Endometrium (tissue), 2 donors: ENCODE results near the gene ZFYVE9.
"Not testable (repeated sequence)": the region's sequence is repeated elsewhere in the genome, so short reads cannot be mapped to it uniquely, and the experiment has no call there.

Source experiments
- FAIRE-seq: peaks from 2 replicates; lab custom pipeline; 2012; peaks lifted over from hg19 to GRCh38; lab: Jason Lieb, UNC
- donor health status: control.
- donor health status: control.

Gene ZFYVE9

DNA sequence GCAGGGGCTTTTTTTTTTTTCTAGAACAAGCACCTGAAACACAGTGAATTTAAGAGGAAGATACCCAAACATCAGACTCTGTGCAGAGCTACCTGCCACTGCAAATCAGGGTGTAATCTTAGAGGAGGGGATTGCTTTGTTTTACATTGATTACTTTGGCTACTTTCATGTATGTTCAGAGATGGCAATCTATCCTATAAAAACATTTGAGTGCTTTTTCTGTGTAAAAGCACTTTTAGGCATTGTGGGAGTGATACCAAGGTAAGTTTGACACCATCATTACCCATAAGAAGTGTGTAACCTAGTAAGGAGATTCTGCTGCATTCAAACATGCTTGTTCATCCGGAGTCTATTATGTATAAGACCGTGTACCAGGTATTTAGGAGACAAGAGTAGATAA lies 50.1 kb downstream of the ZFYVE9 start:
- FAIRE-seq: no peak

GRCh38 chr1:52192436-52192835 lies 50.5 kb downstream of the ZFYVE9 start:
- peak; percentile 26 for FAIRE-seq

DNA sequence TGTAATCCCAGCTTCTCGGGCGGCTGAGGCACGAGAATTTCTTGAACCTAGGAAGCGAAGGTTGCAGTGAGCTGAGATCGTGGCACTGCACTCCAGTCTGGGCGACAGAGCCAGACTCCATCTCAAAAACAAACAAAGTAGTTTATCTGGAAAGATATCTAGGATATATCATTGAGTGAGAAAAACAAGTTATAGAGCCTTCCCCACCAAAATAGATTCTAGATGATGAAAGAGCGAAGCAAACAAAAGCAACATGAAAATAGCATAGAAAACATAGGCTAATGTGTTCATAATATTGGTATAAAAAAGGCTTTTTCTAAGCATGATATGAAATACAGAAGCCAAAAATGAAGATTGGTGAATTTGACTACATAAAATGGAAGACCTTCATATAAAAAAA lies 52.1 kb downstream of the ZFYVE9 start:
- FAIRE-seq: no peak

GRCh38 chr1:52195161-52195560 lies 53.3 kb downstream of the ZFYVE9 start:
- FAIRE-seq: no peak

DNA sequence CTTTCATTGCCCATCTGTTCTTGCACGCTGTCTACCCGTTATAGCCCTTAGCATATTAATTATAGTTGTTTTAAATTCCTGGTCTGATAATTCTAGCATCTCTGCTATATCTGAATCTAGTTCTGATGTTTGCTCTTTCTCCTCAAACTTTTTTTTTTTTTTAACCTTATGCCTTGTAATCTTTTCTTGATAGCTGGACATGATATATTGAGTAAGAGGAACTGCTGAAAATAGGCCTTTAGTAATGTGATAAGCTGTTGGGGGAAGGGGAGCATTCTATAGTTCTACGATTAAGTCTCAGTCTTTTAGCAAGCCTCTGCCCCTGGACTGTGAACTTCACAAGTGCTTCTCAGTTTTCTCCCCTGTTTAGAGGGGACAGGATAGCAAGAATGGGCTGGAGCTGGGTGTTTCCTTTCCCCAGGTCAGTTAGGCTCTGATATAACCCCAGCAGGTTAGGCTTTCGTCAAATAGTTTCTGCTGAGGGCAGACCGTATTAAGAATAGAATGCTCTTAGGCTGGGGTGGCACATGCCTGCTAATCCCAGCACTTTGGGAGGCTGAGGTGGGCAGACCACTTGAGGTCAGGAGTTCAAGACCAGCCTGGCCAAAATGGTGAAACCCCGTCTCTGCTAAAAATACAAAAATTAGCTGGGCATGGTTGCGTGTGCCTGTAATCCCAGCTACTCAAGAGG lies 62.2 kb downstream of the ZFYVE9 start:
- no peak for FAIRE-seq

DNA sequence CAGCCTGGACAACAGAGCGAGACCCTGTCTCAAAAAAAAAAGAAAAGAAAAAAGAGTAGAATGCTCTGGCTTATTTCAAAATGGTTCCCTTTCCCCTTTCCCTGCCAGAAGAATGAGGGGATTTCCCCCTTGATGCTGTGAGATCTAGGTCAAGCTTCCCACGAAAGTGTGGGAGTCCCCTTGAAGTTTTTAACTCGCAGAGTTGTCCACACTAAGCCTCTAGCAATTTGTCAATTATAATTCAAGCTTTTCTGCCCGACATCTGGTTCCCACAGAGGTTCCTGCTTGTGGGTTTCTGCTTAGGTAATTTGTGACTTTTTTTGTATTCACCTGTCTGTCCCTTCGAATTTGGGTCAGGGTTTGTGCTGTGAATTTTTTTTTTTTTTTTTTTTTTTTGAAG lies 62.8 kb downstream of the ZFYVE9 start:
- FAIRE-seq: no peak

DNA sequence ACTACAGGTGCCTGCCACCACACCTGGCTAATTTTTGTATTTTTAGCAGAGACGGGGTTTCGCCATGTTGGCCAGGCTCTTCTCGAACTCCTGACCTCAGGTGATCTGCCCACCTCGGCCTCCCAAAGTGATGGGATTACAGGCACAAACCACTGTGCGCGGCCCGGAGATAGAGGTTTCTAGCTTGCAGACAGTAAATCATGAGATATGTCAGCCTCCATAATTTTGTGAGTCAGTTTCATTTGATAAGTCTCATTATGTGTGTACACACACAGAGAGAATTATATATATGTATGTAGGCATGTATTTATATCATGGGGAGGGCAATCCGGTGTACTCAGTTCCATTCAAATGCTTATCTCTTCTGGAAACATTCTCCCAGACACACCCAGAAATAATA lies 64.8 kb downstream of the ZFYVE9 start:
- not testable (repeated sequence) for FAIRE-seq

- FAIRE-seq: no peak
Measured at GRCh38 chr1:52209429-52209828, 67.5 kb downstream of the ZFYVE9 start.

GRCh38 chr1:52210044-52210443 lies 68.2 kb downstream of the ZFYVE9 start:
- no peak for FAIRE-seq

DNA sequence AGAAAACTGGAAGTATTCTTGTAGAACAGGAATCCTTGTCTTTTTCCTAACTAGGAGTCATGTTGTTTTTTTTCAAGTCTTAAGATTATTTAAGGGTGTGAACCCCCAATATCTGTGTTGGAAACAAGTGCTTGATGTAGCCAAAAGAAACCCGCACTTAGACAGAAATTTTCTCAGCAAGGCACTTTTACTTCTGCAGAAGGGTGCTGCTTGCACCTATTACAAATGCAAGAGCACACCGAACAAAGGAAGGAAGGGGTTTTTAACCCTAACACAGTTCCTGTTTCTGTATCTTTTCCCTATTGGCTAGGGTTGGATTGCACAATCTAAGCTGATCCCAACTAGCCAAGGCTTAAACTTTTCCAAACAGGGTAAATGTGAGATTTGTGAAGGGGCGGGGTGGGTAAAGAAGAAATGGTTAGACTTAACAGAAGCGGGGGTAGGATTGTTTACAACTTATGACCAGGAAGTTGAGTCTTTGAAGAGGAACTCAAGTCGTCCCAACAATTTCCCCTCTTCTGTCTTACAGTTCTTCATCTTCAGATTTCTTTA lies 75.1 kb downstream of the ZFYVE9 start:
- FAIRE-seq: no peak

DNA sequence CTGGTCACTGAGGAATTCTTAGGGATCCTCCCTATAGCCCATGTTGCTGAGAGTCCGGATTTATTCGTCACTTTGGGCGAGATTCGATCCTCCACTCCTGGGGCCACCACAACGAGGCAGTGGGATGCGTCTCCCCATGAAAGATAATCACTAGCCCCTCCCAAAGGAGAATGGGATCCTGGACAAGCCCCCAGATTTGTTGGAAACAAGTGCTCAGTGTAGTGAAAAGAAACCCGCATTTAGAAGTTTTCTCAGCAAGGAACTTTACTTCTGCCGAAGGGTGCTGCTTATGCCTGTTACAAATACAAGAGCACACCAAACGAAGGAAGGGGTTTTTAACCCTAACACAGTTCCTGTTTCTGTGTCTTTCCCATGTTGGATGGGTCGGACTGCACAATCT lies 83.3 kb downstream of the ZFYVE9 start:
- FAIRE-seq: no peak

GRCh38 chr1:52229494-52229893 lies 87.6 kb downstream of the ZFYVE9 start:
- FAIRE-seq: no peak

DNA sequence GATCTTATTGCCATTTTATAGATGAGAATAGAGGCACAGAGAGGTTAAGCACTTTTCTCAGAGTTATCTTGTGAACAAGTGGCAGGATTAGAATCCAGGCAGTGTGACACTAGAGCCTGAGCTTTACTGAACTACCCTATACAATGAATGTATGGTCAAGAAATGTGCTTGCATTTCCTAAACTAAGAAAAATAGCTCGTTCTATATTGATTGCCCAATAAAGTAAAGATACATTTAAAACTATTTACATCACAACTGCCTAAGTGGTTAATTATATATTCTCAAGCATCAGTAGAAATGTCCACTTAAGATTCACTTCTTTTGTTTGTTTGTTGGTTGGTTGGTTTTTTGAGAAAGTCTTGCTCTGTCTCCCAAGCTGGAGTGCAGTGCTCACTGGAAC lies 91.6 kb downstream of the ZFYVE9 start:
- no peak for FAIRE-seq

GRCh38 chr1:52234014-52234413 lies 92.1 kb downstream of the ZFYVE9 start:
- FAIRE-seq: no peak

GRCh38 chr1:52234708-52235107 lies 92.8 kb downstream of the ZFYVE9 start:
- no peak for FAIRE-seq

GRCh38 chr1:52235646-52236045 lies 93.8 kb downstream of the ZFYVE9 start:
- no peak for FAIRE-seq

- FAIRE-seq: no peak
Measured at GRCh38 chr1:52237430-52237829, 95.5 kb downstream of the ZFYVE9 start.

DNA sequence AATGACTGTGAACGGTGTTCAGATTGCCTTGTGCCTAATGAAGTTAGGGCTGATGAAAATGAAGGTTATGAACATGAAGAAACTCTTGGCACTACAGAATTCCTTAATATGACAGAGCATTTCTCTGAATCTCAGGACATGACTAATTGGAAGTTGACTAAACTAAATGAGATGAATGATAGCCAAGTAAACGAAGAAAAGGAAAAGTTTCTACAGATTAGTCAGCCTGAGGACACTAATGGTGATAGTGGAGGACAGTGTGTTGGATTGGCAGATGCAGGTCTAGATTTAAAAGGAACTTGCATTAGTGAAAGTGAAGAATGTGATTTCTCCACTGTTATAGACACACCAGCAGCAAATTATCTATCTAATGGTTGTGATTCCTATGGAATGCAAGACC lies 96.6 kb downstream of the ZFYVE9 start:
- no peak for FAIRE-seq

GRCh38 chr1:52238887-52239707 lies 97.2 kb downstream of the ZFYVE9 start:
- FAIRE-seq: no peak

GRCh38 chr1:52239708-52240001 lies 97.8 kb downstream of the ZFYVE9 start:
- peak; percentile 65 for FAIRE-seq

GRCh38 chr1:52240592-52241210 lies 98.8 kb downstream of the ZFYVE9 start:
- FAIRE-seq: no peak

DNA sequence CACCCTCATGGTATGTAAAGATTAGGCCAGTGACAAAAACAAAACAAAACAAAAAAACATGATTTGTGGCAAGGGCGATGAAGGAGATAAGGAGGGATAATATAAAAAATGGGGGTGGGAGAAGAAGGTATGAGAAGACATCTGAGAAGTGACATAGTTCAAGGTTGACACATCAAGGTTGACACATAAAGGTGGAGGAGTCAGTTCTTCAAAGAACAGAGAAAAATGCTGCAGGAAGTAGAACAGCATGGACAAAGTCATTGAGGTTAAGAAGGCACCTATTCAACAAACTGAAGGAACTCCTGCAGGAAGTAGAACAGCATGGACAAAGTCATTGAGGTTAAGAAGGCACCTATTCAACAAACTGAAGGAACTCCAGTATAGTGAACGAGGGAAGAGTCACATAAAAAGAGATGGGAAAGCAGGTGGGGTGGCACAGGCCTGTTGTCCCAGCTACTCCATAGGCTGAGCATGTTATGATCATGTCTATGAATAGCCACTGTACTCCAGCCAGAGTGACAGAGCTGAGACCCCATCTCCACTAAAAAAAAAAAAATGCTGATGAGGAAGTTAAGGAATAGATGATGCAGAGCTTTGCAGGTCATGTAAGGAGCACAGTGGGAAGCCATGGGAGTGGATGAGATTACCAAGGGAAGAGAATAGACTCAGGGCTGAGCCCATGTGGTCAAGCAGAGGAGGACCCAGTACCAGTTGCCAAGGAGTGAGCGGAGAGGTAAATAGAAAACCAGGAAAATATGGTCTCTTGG lies 101.5 kb downstream of the ZFYVE9 start:
- no peak for FAIRE-seq
